Measurements from ENCODE around the gene OR51F1.

The OR51F1 gene

GRCh38 chr11:4769838-4770237, at the start of gene OR51F1:
OR51F1 (minus strand) TSS chr11:4769938; CDS start chr11:4769938, 0 bp downstream.
- CTCF ChIA-PET: no interaction called here
- TF ChIP-seq TRIM28 (IDR thresholded peaks at IDR 0.05; ENCODE audit: borderline replicate concordance, low read length) (no peak), ZNF639 (tag by site-specific recombination; IDR thresholded peaks at IDR 0.05) (no peak), ZBTB20 (tag by site-specific recombination; IDR thresholded peaks at IDR 0.05) (no peak), ZNF146 (tag by site-specific recombination; IDR thresholded peaks at IDR 0.05) (no peak), ZNF140 (tag by site-specific recombination; IDR thresholded peaks at IDR 0.05) (no peak), ZNF121 (tag by site-specific recombination; IDR thresholded peaks at IDR 0.05) (no peak), ZNF596 (tag by site-specific recombination; IDR thresholded peaks at IDR 0.05) (no peak), KLF8 (tag by site-specific recombination; IDR thresholded peaks at IDR 0.05) (no peak), YY2 (tag by site-specific recombination; IDR thresholded peaks at IDR 0.05) (no peak), ZNF558 (tag by site-specific recombination; IDR thresholded peaks at IDR 0.05) (no peak), HOXA7 (CRISPR knock-in tag; IDR thresholded peaks at IDR 0.05; ENCODE audit: borderline replicate concordance) (no peak), ZNF280D (tag by site-specific recombination; IDR thresholded peaks at IDR 0.05) (no peak), ZNF623 (tag by site-specific recombination; IDR thresholded peaks at IDR 0.05) (no peak), ZNF830 (tag by site-specific recombination; IDR thresholded peaks at IDR 0.05; ENCODE audit: low read depth) (no peak), ZNF585B (tag by site-specific recombination; IDR thresholded peaks at IDR 0.05) (no peak), PRDM10 (tag by site-specific recombination; IDR thresholded peaks at IDR 0.05) (no peak)
- Histone ChIP-seq H3K27ac (ENCODE audit: extremely low read depth, low read depth, low read length) (no peak within 1 kb of the TSS), H3K4me1 (ENCODE audit: control insufficient read depth, insufficient read depth, low read length) (no peaks in the 10 kb centered on the region), H3K4me3 (ENCODE audit: low read depth, low read length) (no peak within 1 kb of the TSS), H3K36me3 (ENCODE audit: control insufficient read depth in 2 of 2, insufficient read depth in 1 of 2, low read length in 2 of 2) (no peaks in the 10 kb centered on the region), H3K9me3 (ENCODE audit: control insufficient read depth, insufficient read depth, low read depth, low read length) (no peaks in the 10 kb centered on the region)
- POLR2A ChIA-PET: no interaction called here

GRCh38 chr11:4809246-4809645, 39.5 kb upstream of the OR51F1 start:
- POLR2A ChIA-PET: interaction anchor here (0.9 kb wide), 1 partner anchor 26 kb away, joined by 3 read pairs; no protein-coding TSS in a partner anchor
- Histone ChIP-seq H3K4me3 (ENCODE audit: low read depth, low read length) (no peak overlapping the region), H3K4me1 (ENCODE audit: control insufficient read depth, insufficient read depth, low read length) (no peaks in the 10 kb centered on the region), H3K36me3 (ENCODE audit: control insufficient read depth in 2 of 2, insufficient read depth in 1 of 2, low read length in 2 of 2) (no peaks in the 10 kb centered on the region), H3K9me3 (ENCODE audit: control insufficient read depth, insufficient read depth, low read depth, low read length) (no peaks in the 10 kb centered on the region), H3K27ac (ENCODE audit: extremely low read depth, low read depth, low read length) (no peak overlapping the region)
- TF ChIP-seq TCF7L2 (IDR thresholded peaks at IDR 0.05; ENCODE audit: borderline replicate concordance, low read depth, low read length) (no peak), ZBTB21 (tag by site-specific recombination; IDR thresholded peaks at IDR 0.05) (no peak), PRDM4 (tag by site-specific recombination; IDR thresholded peaks at IDR 0.05) (no peak), GLIS1 (tag by site-specific recombination; IDR thresholded peaks at IDR 0.05) (no peak), ZNF610 (tag by site-specific recombination; IDR thresholded peaks at IDR 0.05; ENCODE audit: borderline replicate concordance) (no peak)
- CTCF ChIA-PET: no interaction called here

All from HEK293 (cell line).